Activated T-cell treated with anti-CD3 and anti-CD28 coated beads for 4 hours (primary cell): Measurements from ENCODE around the gene RIPOR1.
A peak's percentile ranks its signal among the peaks of the same experiment; 100 is the strongest.
"Not testable (repeated sequence)": the region's sequence is repeated elsewhere in the genome, so short reads cannot be mapped to it uniquely, and the experiment has no call there.

Experiments
- DNase-seq: peaks from one replicate; pipeline ENCODE4 v3.0.0-alpha.2; 2020

Gene RIPOR1

GRCh38 chr16:67517661-67518423, 10.8 kb upstream of the RIPOR1 start:
- no peak for DNase-seq

GRCh38 chr16:67518676-67519075, 10.0 kb upstream of the RIPOR1 start:
- DNase-seq = no peak

- no peak for DNase-seq
Measured at GRCh38 chr16:67519242-67519641, 9.4 kb upstream of the RIPOR1 start.

GRCh38 chr16:67521095-67521804, 7.4 kb upstream of the RIPOR1 start:
- DNase-seq = peak; percentile 98

- no peak for DNase-seq
Measured at GRCh38 chr16:67525176-67525860, 3.3 kb upstream of the RIPOR1 start.

GRCh38 chr16:67526149-67526791, 2.4 kb upstream of the RIPOR1 start:
- no peak for DNase-seq

- no peak for DNase-seq
Measured at GRCh38 chr16:67528870-67529581, 397 bp downstream of the RIPOR1 start.

GRCh38 chr16:67529582-67530012, 968 bp downstream of the RIPOR1 start:
- no peak for DNase-seq

- DNase-seq = no peak
Measured at GRCh38 chr16:67530013-67530939, 1.6 kb downstream of the RIPOR1 start.

GRCh38 chr16:67531247-67531646, 2.6 kb downstream of the RIPOR1 start:
- DNase-seq = no peak

- no peak for DNase-seq
Measured at GRCh38 chr16:67533024-67533560, 4.5 kb downstream of the RIPOR1 start.

- DNase-seq = not testable (repeated sequence)
Measured at GRCh38 chr16:67533987-67534386, 5.4 kb downstream of the RIPOR1 start.

GRCh38 chr16:67534431-67534830, 5.8 kb downstream of the RIPOR1 start:
- DNase-seq = no peak

- DNase-seq = no peak
Measured at GRCh38 chr16:67535201-67535600, 6.6 kb downstream of the RIPOR1 start.

GRCh38 chr16:67537270-67537635, 8.6 kb downstream of the RIPOR1 start:
- DNase-seq = peak; percentile 42

GRCh38 chr16:67537636-67538591, 9.3 kb downstream of the RIPOR1 start:
- peak; percentile 51 for DNase-seq

- no peak for DNase-seq
Measured at GRCh38 chr16:67538666-67539101, 10.1 kb downstream of the RIPOR1 start.

- DNase-seq = no peak
Measured at GRCh38 chr16:67539271-67539670, 10.6 kb downstream of the RIPOR1 start.

GRCh38 chr16:67539691-67540635, 11.3 kb downstream of the RIPOR1 start:
- no peak for DNase-seq
